ENCODE measurements around the gene PBLD.
"Not testable (repeated sequence)": the region's sequence is repeated elsewhere in the genome, so short reads cannot be mapped to it uniquely, and the experiment has no call there.

PBLD gene

DNA sequence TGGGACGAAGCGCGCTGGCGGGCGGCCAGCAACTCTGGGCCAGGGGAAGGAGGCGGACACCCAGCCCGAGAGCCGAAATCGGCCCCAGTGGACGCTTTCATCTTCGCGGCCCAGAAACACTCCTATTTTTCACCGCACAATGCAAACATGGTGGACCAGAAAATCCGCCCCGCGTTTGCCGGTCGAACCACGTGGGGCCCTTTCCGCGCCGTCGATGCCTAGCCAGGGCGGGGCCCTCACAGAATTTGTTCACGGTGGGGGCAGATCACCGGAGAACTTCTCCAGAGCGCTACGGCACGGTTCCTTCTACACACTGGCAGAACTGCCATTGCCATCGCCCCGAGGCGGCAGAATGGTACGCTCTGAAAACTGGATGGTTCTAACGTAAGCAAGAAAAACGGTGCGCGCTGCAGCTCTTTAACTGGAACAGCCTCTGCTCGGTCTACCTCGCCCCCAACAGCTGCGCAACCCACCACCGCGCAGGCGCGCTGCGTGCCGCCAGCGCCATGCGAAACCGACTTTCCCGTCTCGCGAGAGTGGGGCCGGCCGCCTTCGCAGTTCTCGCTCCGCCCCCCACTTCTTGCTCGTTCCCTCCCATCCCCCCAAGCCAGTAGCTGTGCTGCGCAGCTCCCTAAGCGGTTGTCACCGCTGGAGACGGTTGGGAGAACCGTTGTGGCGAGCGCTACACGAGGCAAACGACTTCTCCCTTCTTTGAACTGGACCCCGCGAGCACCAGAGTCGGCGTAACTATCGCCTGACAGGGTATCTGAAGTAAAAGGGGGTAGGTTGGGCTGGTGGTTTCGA lies 1.1 kb downstream of the PBLD start, which contains the start of gene HNRNPH3:
HNRNPH3 (plus strand) TSS at position 610 of the 804 bp plus-strand sequence. CDS start 5,158 bp downstream, outside the sequence.
- DNase-seq (ENCODE audit: low read depth, low spot score), result peak; percentile 93

DNA sequence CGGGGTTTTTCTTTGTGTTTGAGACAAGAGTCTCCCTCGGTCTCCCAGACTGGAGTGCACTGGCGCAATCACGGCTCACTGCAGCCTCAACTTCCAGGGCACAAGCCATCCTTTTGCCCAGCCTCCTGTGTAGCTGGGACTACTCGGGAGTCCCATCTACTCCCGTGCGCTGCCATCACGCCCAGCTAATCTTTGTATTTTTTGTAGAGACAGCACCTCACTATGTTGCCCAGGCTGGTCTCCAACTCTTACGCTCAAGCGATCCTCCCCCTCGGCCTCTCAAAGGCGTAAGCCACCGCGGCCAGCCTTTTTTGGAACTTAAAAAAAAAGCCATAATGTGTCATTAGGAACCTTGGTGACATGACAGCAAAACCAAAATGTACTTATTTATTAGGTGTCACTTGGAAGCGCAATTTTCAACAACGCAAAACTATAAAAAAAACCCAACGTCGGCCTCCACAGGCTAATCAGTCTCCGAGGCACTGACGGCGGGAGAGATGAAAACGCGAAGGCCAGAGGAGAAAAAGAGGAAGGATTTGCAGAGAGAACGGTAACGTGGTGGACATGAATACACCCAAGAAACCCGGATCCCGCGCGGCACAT lies 1.8 kb downstream of the PBLD start:
- no peak for DNase-seq (ENCODE audit: low read depth, low spot score)

DNA sequence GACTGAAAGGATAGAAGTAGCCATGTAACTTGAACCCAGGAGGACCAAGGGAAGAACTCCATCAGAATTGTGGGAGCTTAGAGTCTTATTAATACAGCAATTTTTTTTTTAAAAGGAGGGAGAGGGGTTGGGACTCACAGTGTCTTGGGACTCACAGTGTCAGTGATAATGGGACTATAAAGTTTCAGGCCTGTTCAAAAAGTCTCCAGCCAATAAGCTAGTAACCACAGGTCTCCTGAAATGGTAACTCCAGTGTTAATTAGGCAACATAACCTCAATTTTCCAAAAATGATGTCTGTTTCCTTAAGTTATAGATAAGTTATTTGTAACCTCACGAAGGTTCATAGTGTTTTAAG lies 3.2 kb downstream of the PBLD start:
- no peak for DNase-seq (ENCODE audit: low read depth, low spot score)

DNA sequence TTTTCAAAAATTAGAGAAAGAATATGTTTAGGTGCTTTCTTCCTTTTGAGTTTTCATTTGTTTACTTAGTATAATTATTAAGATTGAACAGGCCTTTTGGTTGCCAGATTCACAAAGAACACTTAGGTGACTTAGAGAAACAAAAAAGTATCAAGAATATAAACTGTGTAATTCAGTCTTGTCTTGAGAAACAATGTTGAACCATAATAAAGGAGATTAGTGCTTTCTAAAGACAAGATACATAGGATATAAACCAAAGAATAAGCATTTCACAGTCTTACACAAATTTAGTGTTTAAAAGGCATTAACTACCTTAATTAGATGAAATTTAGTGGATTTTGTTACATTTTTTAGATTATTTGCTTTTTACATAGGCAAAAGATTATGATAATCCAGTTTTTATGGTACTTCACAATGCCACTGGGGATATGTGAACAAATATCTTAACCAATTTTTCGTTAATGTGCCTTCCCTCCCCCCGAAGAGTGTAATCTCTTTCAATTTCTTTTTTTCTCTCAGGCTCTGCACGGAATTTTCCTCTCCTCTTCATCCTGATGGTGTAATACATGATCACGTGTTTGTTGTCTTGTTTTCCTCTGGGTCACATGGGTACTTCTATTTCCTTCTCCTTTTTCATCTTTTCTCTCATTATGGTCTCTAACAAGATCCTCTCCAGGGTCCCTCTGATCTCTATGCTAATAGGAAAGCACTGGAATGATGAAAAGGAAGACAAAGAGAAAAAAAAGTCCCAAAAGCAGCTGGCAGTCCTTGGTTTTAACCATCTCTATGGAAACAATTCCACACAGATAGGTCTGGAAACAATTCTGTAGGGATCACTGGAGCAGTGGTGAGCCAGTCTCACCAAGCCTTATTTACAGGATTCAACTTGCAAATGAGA lies 4.6 kb downstream of the PBLD start:
- no peak for DNase-seq (ENCODE audit: low read depth, low spot score)

DNA sequence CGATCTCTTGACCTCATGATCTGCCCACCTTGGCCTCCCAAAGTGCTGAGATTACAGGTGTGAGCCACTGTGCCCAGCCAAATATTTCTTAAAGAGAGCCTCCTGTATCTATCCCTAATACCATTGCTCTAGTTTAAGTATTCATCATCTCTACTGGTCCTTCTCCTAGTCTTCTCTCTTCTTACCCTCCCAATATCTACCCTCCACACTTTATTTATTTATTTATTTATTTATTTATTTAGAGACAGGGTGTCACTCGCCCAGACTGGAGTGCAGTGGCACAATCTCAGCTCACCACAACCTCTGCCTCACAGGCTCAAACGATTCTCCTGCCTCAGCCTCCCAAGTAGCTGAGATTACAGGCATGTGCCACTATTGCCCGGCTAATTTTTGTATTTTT lies 8.3 kb downstream of the PBLD start:
- DNase-seq (ENCODE audit: low read depth, low spot score), result not testable (repeated sequence)

DNA sequence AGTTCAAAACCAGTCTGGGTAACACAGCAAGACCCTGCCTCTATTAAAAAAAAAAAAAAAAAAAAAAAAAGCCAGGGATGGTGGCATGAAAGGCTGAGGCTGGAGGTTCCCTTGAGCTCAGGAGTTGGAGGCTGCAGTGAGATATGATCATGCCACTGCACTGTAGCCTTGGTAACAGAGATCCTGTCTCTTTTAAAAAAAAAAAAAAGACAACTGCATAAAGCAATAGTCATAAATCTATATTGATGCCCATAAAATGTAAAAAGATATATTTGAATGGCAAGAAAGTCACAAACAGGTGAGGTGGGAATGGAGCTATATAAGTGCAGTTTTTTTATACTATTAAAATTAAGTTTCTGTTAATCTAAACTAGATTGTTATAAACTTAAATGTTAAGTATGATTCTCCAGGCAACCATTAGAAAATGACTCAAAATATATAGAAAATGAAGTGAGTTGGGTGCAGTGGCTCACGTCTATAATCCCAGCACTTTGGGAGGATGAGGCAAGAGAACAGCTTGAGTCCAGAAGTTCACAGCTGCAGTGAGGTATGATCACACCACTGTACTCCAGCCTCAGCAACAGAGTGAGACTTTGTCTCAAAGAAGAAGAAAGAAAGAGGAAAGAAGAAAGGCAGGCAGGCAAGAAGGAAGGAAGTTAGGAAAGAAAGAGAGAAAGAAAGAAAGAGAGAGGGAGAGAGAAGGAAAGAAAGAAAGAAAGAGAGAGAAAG lies 14.2 kb downstream of the PBLD start:
- DNase-seq (ENCODE audit: low read depth, low spot score), result no peak

DNA sequence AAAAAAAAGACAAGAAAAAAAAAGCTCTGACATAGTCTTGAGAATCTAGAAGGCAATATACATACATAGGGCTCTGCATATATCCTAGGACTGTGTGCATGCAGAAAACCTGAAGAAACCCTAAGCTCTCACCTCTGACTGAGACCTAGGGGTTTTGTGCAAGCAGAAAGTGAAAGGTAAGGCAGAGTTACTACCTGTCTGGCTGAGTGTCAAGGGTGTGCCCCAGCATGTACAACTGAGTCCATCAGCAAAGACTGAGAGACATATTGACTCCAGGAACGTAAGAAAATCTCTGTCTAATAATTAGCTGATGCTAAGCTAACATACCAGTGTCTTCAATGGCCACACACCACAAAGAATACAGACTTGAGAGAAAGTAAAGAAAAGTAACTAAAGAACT lies 17.1 kb downstream of the PBLD start:
- no peak for DNase-seq (ENCODE audit: low read depth, low spot score)

DNA sequence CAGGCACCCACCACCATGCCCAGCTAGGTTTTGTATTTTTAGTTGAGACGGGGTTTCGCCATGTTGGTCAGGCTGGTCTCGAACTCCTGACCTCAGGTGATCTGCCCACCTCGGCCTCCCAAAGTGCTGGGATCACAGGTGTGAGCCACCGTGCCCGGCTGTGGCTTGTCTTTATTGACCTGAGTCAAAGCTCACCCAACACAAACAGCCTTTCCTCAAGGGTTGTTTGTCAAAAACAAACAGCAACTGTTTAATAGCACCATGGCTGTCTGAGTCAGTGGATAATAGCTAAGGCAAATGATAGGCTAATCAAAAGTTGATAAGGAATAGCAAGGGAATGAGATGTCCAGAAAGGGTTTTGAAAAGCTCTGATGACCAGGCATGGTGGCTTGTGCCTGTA lies 17.8 kb downstream of the PBLD start:
- DNase-seq (ENCODE audit: low read depth, low spot score), result not testable (repeated sequence)

DNA sequence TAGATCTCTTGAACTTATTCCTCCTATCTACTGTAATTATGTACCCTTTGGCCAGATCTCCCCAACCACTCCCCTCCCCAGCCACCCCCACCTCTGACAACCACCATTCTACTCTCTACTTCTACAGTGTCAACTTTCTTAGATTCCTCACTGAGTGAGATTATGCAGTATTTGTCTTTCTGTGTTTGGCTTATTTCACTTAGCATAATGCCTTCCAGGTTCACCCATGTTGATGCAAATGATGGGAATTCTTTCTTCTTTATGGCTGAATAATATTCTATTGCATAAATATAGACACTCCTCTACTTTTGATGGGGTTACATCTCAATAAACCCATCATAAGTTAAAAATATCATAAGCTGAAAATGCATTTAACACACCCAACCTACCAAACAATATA lies 22.2 kb downstream of the PBLD start:
- no peak for DNase-seq (ENCODE audit: low read depth, low spot score)

DNA sequence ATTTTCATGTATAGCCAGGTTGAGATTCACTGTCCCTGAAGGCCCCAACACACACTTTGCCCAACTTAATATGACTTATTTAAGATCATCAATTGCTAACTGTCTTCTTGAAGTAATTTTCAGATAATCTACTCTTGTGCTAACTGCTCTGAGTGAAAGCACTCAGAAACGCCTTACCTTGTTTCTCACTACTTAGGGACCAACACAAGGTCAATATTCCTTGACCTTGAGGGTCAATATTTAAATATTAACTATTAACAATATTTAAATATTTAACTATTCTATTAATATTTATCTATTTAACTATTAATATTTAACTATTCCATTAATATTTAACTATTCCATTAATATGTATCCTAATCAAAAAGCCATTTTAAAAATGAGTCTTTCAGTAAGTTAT lies 26.9 kb downstream of the PBLD start:
- no peak for DNase-seq (ENCODE audit: low read depth, low spot score)

DNA sequence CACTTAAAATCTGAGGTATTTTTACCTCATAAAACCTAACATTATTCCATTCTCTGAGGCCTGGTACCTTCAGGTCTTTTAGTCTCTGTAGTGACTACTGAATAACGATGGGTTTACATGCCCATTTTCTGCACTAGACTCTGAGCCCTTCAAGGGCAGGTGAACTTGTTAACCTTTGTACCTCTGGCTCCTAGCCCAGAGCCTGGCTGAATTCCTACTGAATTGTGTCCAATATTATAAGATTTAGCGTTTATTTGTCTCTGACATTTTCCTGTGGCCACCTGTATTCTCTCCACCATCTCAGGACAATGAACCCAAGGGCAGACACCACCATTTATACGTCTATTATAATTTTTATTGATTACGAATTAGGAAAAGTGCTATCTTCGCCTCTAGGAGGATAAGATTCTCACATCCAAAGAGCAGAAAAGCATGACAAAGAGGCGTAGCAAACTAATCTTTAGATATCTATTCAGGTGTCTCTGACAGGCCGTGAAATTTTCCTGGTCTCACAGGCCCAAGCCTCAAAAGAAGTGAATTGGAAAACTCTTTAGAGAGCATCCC lies 28.8 kb downstream of the PBLD start:
- DNase-seq (ENCODE audit: low read depth, low spot score), result no peak

DNA sequence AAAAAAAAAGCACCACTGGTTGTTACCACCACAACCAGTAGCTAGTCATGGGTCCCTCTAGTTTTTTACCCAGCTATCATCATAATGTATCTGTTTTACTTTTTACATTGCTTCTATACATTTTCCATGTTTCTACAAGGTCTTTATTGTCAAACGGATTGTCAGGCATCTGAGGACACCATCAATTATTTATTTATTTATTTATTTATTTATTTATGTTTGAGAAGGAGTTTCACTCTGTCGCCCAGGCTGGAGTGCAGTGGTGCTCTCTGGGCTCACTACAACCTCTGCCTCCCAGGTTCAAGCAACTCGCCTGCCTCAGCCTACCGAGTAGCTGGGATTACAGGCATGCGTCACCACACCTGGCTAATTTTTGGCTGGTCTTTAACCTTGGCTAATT lies 29.9 kb downstream of the PBLD start:
- no peak for DNase-seq (ENCODE audit: low read depth, low spot score)

DNA sequence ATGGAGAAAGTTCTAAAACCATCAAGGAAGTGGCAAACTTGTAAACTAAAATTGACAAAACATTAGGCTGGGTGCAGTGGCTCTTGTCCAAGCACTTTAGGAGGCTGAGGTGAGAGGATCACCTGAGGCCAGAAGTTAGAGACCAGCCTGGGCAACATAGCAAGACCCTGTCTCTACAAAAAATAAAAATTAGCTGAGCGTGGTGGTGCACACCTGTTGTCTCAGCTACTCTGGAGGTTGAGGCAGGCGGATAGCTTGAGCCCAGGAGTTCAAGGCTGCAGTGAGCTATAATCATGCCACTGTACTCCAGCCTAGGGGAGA lies 30.3 kb downstream of the PBLD start:
- DNase-seq (ENCODE audit: low read depth, low spot score), result no peak

DNA sequence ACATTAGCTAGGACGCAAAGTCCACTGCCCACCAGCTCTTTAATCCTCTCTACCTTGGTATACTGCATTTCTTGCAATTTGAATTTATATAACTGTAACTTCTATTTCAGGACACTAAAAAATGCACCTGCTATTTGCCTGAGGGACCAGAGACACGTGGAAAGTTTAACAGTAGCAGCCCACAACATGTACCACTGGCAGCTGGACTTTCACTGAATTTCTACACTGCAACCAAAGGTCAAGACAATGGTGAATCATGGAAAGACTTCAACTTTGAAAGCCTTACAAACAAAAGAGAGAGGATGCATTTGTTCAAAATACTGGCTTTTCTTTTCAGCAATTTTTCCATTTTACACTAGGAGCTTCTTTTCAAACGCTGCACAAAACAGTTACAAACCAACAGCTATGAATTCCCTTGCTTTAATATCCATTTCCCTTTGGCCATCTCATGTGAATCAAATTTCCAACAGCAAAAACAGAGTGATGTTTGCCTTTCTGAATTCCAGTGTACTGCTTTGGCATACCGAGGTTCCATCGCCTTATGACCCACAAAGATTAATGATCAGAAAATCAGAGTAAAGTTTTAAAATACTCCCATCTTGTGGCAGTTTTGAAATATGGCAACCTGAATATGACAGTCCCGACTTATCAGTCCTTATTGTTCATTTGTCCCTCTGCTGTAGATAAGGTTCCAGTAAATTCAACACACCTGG lies 30.8 kb downstream of the PBLD start:
- peak; percentile 32 for DNase-seq (ENCODE audit: low read depth, low spot score)

DNA sequence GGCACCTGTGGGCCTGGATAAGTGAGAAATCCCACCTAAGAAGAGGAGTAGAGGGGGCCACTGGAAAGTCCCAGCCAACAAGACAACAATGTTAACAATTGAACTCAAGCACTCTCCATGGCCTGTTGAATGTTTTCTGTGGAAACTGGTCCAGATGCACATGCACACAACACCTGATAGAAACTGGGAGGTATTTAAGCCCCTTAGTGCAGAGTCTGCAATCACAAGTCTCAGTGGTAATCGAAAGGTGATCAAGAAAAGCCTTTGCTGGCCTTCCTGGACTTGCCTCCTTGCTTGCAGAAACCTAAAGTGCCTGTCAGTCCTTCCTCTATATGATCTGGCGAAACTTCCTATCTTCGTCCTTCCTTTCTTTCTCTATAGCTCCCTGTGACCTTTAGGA lies 31.4 kb downstream of the PBLD start:
- DNase-seq (ENCODE audit: low read depth, low spot score), result no peak

DNA sequence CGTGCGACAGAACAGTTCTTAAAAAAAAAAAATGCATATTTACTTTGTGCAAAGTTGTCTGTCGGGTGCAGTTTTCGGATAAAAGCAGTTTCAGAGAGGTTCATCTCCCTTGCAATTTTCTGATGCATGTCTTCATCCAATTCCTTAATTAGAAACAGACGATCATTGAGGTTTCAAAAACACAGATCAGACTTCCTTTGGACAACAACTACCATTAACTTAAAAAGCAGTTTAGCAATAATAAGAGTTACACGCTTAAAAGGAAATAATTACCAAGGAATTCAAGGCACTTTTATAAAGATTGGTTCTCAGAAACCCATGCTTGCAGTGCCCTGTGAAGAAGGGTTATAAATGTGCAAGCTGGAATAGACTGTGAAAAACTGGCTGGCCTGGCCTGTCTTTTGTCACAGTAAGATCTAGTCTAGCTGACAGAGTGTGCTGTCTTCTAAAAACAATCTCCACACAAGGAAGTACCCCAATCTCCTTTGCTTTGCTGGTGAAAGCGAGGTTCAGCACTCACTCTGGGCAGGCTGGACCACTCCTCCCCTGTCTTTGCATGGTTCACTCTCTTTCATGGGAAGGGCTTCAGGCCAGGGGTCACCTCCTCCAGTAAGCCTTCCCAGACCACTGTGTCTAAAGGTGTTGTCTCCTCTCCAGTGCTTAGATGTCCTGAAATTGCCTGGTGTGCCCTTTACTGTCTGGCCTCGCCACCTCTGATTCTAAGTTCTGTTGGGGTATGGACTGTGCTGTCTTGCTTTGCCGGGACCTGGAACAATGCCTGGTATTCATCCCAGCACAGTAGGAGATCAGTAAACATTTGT lies 35.7 kb downstream of the PBLD start:
- DNase-seq (ENCODE audit: low read depth, low spot score), result no peak

DNA sequence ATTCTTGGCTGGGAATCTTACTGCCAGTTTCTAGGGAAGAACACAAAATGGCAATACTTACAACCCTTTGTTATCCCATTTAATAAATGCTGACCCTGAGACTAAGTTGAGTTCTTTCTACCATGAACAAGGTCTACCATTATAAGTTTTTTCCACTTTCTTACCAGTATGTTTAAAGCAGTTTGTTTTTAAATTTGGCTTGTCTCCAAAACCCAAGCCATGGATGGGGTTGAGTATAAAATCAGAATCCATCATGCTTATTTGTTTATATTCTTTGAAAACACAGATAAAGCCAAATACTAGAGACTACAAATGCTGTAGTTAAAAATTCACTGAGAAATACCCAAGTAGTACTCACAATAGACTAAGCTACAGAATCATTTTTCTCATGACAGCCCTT lies 42.0 kb downstream of the PBLD start:
- DNase-seq (ENCODE audit: low read depth, low spot score), result no peak

DNA sequence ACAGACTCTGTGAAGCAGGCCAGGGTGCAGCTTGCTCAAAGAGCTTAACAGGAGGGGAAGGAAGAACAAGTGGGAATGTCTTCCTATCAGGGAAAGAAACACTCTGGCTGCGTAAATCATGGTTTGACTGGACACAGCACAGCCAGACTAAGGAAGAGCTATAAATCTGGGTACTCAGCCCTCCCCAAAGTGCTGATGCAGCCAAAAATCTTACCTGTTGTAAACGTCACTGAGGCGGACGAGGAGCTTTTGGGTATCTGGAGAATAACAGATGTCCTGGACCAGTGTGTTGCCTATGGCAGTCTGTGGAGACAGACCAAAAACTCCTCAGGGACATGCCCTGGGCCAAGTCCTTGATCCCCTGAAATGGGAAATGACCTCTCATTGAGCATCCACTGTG lies 44.0 kb downstream of the PBLD start:
- DNase-seq (ENCODE audit: low read depth, low spot score), result no peak

DNA sequence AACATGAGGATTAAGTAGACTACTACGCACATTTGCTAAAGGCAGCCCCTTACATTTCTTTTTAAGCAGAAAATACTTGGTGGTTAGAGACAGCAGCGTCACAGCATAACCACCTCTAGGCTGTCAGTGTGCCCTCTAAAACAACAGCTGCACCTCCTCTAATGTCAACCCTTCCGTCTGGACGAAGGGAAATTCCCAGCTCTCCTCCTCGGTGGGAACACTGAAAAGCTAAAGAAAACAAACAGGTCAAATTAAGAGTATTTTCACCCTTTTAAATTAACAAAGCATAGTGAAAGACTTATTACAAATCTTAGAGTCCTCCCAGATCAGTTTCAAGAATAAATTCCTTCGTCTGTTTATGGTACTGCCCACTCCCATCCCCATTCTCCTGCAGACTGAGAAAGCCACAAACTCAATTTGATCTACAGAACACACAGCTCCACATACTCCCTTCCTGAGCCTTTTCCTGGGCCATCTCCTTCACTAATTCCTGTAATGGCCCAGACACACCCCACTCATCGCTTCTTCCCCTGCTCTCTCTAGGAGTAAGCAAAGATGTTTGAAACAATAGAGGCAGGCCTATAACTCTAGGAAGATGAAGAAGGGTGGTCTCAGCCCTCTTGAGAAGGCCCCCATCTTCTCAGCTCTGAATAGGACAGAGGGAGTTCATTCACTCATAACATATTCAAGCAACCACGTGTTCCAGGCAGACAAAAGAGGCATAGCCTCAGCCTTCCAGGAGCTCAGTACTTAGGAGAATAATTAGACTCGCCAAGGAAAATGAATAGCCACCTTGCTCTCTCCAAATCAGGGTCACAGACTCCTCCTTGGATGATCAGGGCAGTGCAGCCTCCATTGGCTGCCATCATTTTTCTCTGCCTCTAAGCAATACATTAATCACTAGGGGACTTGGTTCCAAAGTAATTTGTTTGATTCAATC lies 48.4 kb downstream of the PBLD start:
- DNase-seq (ENCODE audit: low read depth, low spot score), result no peak
